Putamen (tissue), 1 donor: ENCODE results near the gene GNPTAB.
"Not testable (repeated sequence)": the region's sequence is repeated elsewhere in the genome, so short reads cannot be mapped to it uniquely, and the experiment has no call there.

Experiments used
- DNase-seq: peaks from one replicate; pipeline ENCODE4 v3.0.0-alpha.2; 2016; ENCODE audit warnings: low spot score

Gene GNPTAB

GRCh38 chr12:101852998-101853397, 22.2 kb upstream of the GNPTAB start:
- no peak for DNase-seq

- no peak for DNase-seq
These were observed 19.4 kb upstream of the GNPTAB start for GRCh38 chr12:101850199-101850598.

GRCh38 chr12:101847325-101847724, 16.6 kb upstream of the GNPTAB start:
- no peak for DNase-seq

- DNase-seq = no peak
These were observed 14.5 kb upstream of the GNPTAB start for GRCh38 chr12:101845137-101845711.

GRCh38 chr12:101841069-101841468, 10.3 kb upstream of the GNPTAB start:
- DNase-seq = no peak

- DNase-seq = peak; percentile 58
These were observed 8.8 kb upstream of the GNPTAB start for GRCh38 chr12:101839324-101840283.

- DNase-seq = no peak
These were observed 8.0 kb upstream of the GNPTAB start for GRCh38 chr12:101838628-101839323.

GRCh38 chr12:101832030-101832429, 1.3 kb upstream of the GNPTAB start:
- DNase-seq = no peak

GRCh38 chr12:101829639-101830366, 956 bp downstream of the GNPTAB start:
- peak; percentile 28 for DNase-seq

GRCh38 chr12:101828463-101829196, 2.1 kb downstream of the GNPTAB start:
- no peak for DNase-seq

GRCh38 chr12:101826766-101827368, 3.9 kb downstream of the GNPTAB start:
- DNase-seq = no peak

GRCh38 chr12:101824831-101825230, 5.9 kb downstream of the GNPTAB start:
- DNase-seq = peak; percentile 71

- peak; percentile 77 for DNase-seq
These were observed 6.9 kb downstream of the GNPTAB start for GRCh38 chr12:101823891-101824290.

- peak; percentile 11 for DNase-seq
These were observed 7.7 kb downstream of the GNPTAB start for GRCh38 chr12:101823039-101823438.

GRCh38 chr12:101819467-101819866, 11.3 kb downstream of the GNPTAB start:
- no peak for DNase-seq

- DNase-seq = not testable (repeated sequence)
These were observed 12.1 kb downstream of the GNPTAB start for GRCh38 chr12:101818689-101819088.

GRCh38 chr12:101813117-101813516, 17.6 kb downstream of the GNPTAB start:
- no peak for DNase-seq

GRCh38 chr12:101812716-101813115, 18.0 kb downstream of the GNPTAB start:
- not testable (repeated sequence) for DNase-seq

GRCh38 chr12:101811342-101811741, 19.4 kb downstream of the GNPTAB start:
- DNase-seq = not testable (repeated sequence)

- no peak for DNase-seq
These were observed 21.6 kb downstream of the GNPTAB start for GRCh38 chr12:101809208-101809607.

- no peak for DNase-seq
These were observed 24.5 kb downstream of the GNPTAB start for GRCh38 chr12:101806265-101806664.
